ENCODE results near the gene VEGFA.

Gene VEGFA

GRCh38 chr6:43729537-43729936 lies 40.5 kb upstream of the VEGFA start:
- Histone ChIP-seq H3K4me1 (ENCODE audit: control insufficient read depth, insufficient read depth, low read length, unreplicated experiment) (peaks cover 14% of the 10 kb centered on the region), H3K27ac (ENCODE audit: low read depth, low read length) (no peak overlapping the region), H2AFZ (ENCODE audit: low read length, unreplicated experiment) (no peak overlapping the region), H3K27me3 (ENCODE audit: insufficient read depth, low read length) (no peaks in the 10 kb centered on the region), H3K4me3 (ENCODE audit: low read depth, low read length) (no peak overlapping the region), H3K79me2 (ENCODE audit: control insufficient read depth, insufficient read depth, low read length, unreplicated experiment) (no peaks in the 10 kb centered on the region), H3K36me3 (ENCODE audit: insufficient read depth, low read length) (no peaks in the 10 kb centered on the region)

GRCh38 chr6:43730634-43731033 lies 39.4 kb upstream of the VEGFA start:
- Histone ChIP-seq H3K27ac (ENCODE audit: low read depth, low read length) (no peak overlapping the region), H3K36me3 (ENCODE audit: insufficient read depth, low read length) (no peaks in the 10 kb centered on the region), H3K79me2 (ENCODE audit: control insufficient read depth, insufficient read depth, low read length, unreplicated experiment) (no peaks in the 10 kb centered on the region), H3K4me3 (ENCODE audit: low read depth, low read length) (no peak overlapping the region), H3K27me3 (ENCODE audit: insufficient read depth, low read length) (no peaks in the 10 kb centered on the region), H3K4me1 (ENCODE audit: control insufficient read depth, insufficient read depth, low read length, unreplicated experiment) (peaks cover 3% of the 10 kb centered on the region), H2AFZ (ENCODE audit: low read length, unreplicated experiment) (no peak overlapping the region)

- Histone ChIP-seq H3K4me1 (ENCODE audit: control insufficient read depth, insufficient read depth, low read length, unreplicated experiment) (no peaks in the 10 kb centered on the region), H3K79me2 (ENCODE audit: control insufficient read depth, insufficient read depth, low read length, unreplicated experiment) (no peaks in the 10 kb centered on the region), H3K27ac (ENCODE audit: low read depth, low read length) (no peak overlapping the region), H3K4me3 (ENCODE audit: low read depth, low read length) (no peak overlapping the region), H3K36me3 (ENCODE audit: insufficient read depth, low read length) (no peaks in the 10 kb centered on the region), H2AFZ (ENCODE audit: low read length, unreplicated experiment) (no peak overlapping the region), H3K27me3 (ENCODE audit: insufficient read depth, low read length) (no peaks in the 10 kb centered on the region)
These were observed 36.3 kb upstream of the VEGFA start for GRCh38 chr6:43733471-43734293.

DNA sequence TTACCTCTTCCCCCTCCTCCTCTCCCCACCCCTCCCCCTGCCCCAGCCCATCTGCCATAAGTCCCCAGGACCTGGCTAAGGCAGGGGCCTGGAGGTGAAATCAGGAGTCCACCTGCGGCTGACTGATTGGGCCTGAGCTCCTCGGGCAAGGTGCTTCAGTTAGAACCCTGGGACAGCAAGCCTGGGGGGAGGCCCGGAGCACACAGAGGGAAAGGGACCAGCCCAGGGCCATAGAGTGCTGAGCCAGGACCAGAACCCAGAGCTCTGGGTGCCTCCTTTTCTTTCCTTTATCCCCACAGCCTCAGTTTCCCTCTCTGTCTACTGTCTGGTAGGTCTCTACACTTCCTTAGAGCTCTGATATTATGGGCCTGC lies 35.7 kb upstream of the VEGFA start:
- Histone ChIP-seq H3K36me3 (ENCODE audit: insufficient read depth, low read length) (no peaks in the 10 kb centered on the region), H3K27ac (ENCODE audit: low read depth, low read length) (no peak overlapping the region), H3K4me1 (ENCODE audit: control insufficient read depth, insufficient read depth, low read length, unreplicated experiment) (no peaks in the 10 kb centered on the region), H3K4me3 (ENCODE audit: low read depth, low read length) (no peak overlapping the region), H2AFZ (ENCODE audit: low read length, unreplicated experiment) (no peak overlapping the region), H3K79me2 (ENCODE audit: control insufficient read depth, insufficient read depth, low read length, unreplicated experiment) (no peaks in the 10 kb centered on the region), H3K27me3 (ENCODE audit: insufficient read depth, low read length) (no peaks in the 10 kb centered on the region)

GRCh38 chr6:43735642-43736199 lies 34.3 kb upstream of the VEGFA start:
- H3K27ac ChIP-seq (ENCODE audit: low read depth, low read length), result no peak overlapping the region
- no peaks in the 10 kb centered on the region for H3K36me3 ChIP-seq (ENCODE audit: insufficient read depth, low read length)
- H3K4me3 ChIP-seq (ENCODE audit: low read depth, low read length), result no peak overlapping the region
- H2AFZ ChIP-seq (ENCODE audit: low read length, unreplicated experiment), result no peak overlapping the region
- H3K79me2 ChIP-seq (ENCODE audit: control insufficient read depth, insufficient read depth, low read length, unreplicated experiment), result no peaks in the 10 kb centered on the region
- H3K4me1 ChIP-seq (ENCODE audit: control insufficient read depth, insufficient read depth, low read length, unreplicated experiment), result no peaks in the 10 kb centered on the region
- no peaks in the 10 kb centered on the region for H3K27me3 ChIP-seq (ENCODE audit: insufficient read depth, low read length)

DNA sequence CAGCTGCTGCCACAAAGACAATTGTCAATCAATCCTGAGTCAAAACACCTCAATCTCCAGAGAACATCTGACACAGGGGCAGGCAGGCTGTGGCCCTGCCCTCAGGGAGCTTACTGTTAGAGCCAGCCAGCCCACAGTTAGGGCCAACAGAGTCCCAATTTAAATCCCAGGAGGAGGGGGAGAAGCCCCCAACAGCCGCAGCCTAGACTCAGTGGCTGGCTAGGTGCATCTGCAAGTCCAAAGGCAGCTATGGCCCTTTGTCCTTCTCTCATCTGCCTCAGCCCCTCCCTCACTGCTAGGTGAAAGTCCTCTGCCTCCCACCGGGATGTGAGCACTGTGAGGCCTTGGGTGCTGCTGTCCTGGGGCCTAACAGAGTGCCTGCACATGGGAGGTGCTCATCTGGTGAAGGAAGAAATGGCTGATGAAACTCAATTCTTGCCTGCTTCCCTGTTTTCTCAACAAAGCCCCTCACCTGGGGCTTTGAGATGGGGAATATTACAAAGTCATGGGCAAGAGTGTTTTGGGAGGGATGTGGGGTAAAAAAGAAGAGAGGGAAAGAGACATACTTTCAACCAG lies 33.7 kb upstream of the VEGFA start:
- no peak overlapping the region for H3K27ac ChIP-seq (ENCODE audit: low read depth, low read length)
- H3K79me2 ChIP-seq (ENCODE audit: control insufficient read depth, insufficient read depth, low read length, unreplicated experiment), result no peaks in the 10 kb centered on the region
- H3K36me3 ChIP-seq (ENCODE audit: insufficient read depth, low read length), result no peaks in the 10 kb centered on the region
- H3K27me3 ChIP-seq (ENCODE audit: insufficient read depth, low read length), result no peaks in the 10 kb centered on the region
- no peaks in the 10 kb centered on the region for H3K4me1 ChIP-seq (ENCODE audit: control insufficient read depth, insufficient read depth, low read length, unreplicated experiment)
- no peak overlapping the region for H3K4me3 ChIP-seq (ENCODE audit: low read depth, low read length)
- no peak overlapping the region for H2AFZ ChIP-seq (ENCODE audit: low read length, unreplicated experiment)

DNA sequence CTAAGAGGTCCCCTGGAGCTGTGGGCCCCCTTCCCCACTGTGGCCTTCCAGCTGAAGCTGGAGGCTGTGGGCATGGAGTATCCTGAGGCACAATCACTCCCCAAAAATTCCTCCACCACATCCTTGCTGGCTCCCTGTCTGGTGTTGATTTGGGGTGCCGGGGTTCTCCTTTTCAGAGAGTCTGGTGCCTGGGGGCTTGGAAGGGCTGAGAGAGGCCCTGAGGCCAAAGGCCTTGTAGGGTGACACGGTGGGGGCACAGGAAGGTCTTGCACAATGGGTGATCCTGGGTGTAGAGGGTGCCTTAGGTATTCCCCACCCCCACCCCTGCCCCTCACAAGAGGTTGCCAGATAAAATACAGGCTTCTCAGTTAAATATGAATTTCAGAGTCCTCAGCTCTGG lies 33.2 kb upstream of the VEGFA start:
- Histone ChIP-seq H3K36me3 (ENCODE audit: insufficient read depth, low read length) (no peaks in the 10 kb centered on the region), H2AFZ (ENCODE audit: low read length, unreplicated experiment) (no peak overlapping the region), H3K27ac (ENCODE audit: low read depth, low read length) (no peak overlapping the region), H3K4me3 (ENCODE audit: low read depth, low read length) (no peak overlapping the region), H3K27me3 (ENCODE audit: insufficient read depth, low read length) (no peaks in the 10 kb centered on the region), H3K4me1 (ENCODE audit: control insufficient read depth, insufficient read depth, low read length, unreplicated experiment) (no peaks in the 10 kb centered on the region), H3K79me2 (ENCODE audit: control insufficient read depth, insufficient read depth, low read length, unreplicated experiment) (no peaks in the 10 kb centered on the region)

DNA sequence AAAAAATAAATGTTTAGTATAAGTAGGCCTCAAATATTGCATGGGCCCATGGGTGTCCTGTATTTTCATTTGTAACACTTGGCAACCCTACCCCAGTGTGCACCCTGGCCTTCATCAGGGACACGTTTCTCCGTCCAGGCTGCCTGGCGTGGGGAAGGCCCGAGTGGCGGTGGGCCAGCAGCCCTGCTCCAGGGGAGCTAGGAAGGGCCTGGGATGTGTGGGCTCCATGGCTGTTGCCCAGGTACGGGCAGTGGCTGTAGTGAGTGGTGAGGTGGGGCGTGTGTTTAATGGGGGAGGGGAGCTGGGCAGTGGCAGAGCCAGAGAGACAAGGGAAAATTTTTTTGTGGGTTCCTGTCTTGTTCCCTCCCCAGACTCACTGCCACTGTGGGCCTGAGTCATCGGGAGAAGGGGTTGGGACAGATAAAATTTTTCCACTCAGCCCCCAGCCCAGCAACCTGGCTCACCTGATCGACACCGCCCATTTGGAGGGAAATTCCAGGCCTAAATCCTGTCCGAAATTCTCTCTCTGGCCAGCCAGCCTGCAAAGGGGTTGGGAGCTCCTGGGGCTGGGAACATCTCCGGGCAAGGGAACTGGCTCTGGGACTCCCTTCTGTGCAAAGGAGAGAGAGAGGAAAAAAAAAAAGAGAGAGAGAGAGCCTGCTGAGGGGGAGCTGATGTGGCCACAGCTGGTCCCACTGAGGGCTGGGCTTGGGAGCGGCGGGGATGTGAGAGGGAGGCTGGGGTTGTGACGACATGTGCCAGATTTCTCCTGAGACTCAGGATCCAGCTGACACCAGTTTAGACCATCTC lies 32.5 kb upstream of the VEGFA start:
- no peak overlapping the region for H3K27ac ChIP-seq (ENCODE audit: low read depth, low read length)
- H3K27me3 ChIP-seq (ENCODE audit: insufficient read depth, low read length), result no peaks in the 10 kb centered on the region
- H3K79me2 ChIP-seq (ENCODE audit: control insufficient read depth, insufficient read depth, low read length, unreplicated experiment), result no peaks in the 10 kb centered on the region
- no peaks in the 10 kb centered on the region for H3K4me1 ChIP-seq (ENCODE audit: control insufficient read depth, insufficient read depth, low read length, unreplicated experiment)
- H3K36me3 ChIP-seq (ENCODE audit: insufficient read depth, low read length), result no peaks in the 10 kb centered on the region
- no peak overlapping the region for H3K4me3 ChIP-seq (ENCODE audit: low read depth, low read length)
- H2AFZ ChIP-seq (ENCODE audit: low read length, unreplicated experiment), result no peak overlapping the region

GRCh38 chr6:43738267-43738676 lies 31.7 kb upstream of the VEGFA start:
- no peaks in the 10 kb centered on the region for H3K4me1 ChIP-seq (ENCODE audit: control insufficient read depth, insufficient read depth, low read length, unreplicated experiment)
- H3K27ac ChIP-seq (ENCODE audit: low read depth, low read length), result no peak overlapping the region
- H3K4me3 ChIP-seq (ENCODE audit: low read depth, low read length), result no peak overlapping the region
- H3K27me3 ChIP-seq (ENCODE audit: insufficient read depth, low read length), result no peaks in the 10 kb centered on the region
- H2AFZ ChIP-seq (ENCODE audit: low read length, unreplicated experiment), result no peak overlapping the region
- H3K36me3 ChIP-seq (ENCODE audit: insufficient read depth, low read length), result no peaks in the 10 kb centered on the region
- H3K79me2 ChIP-seq (ENCODE audit: control insufficient read depth, insufficient read depth, low read length, unreplicated experiment), result no peaks in the 10 kb centered on the region

DNA sequence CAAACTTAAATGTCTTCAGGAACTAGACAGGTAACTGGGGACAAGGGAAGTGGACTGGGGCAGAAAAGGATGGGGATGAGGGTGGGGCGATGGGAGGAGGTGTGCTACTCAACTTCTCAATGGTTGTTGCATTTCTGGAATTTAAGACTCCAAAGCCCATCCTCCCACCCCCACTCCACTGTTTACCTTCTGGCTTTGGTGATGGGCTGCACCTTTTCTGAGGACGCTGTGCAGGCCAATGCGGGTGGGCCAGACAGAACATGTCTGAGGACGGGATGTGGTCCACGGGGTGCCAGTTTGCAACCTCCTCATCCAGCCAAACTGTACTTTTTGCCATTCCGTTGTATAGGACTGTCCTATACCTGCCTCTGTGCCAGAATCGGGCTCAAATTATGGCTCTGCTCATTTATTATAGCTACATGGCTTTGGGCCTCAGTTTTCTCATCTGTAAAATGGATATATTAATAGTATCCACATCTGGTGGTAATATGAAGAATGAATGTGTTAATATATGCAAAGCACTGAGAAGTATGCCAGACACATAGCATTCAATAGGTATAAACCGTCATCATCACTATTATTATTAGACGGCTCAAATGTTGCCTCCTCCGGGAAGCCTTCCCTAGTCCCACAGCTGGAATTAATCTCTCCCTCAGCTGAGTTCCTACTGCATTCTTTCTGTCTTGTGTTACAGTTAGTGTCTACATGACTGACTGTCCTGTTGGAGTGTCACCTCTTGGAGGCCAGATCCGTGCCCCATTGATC lies 31.0 kb upstream of the VEGFA start:
- H3K27ac ChIP-seq (ENCODE audit: low read depth, low read length), result no peak overlapping the region
- H3K79me2 ChIP-seq (ENCODE audit: control insufficient read depth, insufficient read depth, low read length, unreplicated experiment), result no peaks in the 10 kb centered on the region
- H3K27me3 ChIP-seq (ENCODE audit: insufficient read depth, low read length), result no peaks in the 10 kb centered on the region
- no peaks in the 10 kb centered on the region for H3K4me1 ChIP-seq (ENCODE audit: control insufficient read depth, insufficient read depth, low read length, unreplicated experiment)
- no peaks in the 10 kb centered on the region for H3K36me3 ChIP-seq (ENCODE audit: insufficient read depth, low read length)
- no peak overlapping the region for H3K4me3 ChIP-seq (ENCODE audit: low read depth, low read length)
- H2AFZ ChIP-seq (ENCODE audit: low read length, unreplicated experiment), result no peak overlapping the region

All from ACC112 (cell line).